ENCODE data around the gene U2SURP. TPM values are rescaled to one million over a fixed set of nuclear protein-coding genes. Genes with fewer than 3 reads are reported as not detected.

The U2SURP gene
- total RNA-seq, 1 experiment from 2014 or later, result 125 TPM

GRCh38 chr3:143090976-143091837 lies 89.8 kb downstream of the U2SURP start:
- Mint-ChIP-seq H3K36me3 (ENCODE audit: insufficient read depth, unreplicated experiment) (no peaks in the 10 kb centered on the region), H3K4me1 (ENCODE audit: low read depth, unreplicated experiment) (no peaks in the 10 kb centered on the region), H3K9me3 (ENCODE audit: unreplicated experiment) (no peaks in the 10 kb centered on the region), H3K27me3 (ENCODE audit: insufficient read depth, unreplicated experiment) (peaks cover 6% of the 10 kb centered on the region), H3K27ac (ENCODE audit: unreplicated experiment) (no peak overlapping the region), H3K4me3 (ENCODE audit: unreplicated experiment) (no peak overlapping the region)
- POLR2A ChIA-PET, result no interaction called here
- Histone ChIP-seq H3K9me3 (peaks cover under 1% of the 10 kb centered on the region; the same call in 1 of the 2 replicates), H3K4me1 (no peaks in the 10 kb centered on the region), H3K36me3 (ENCODE audit: control insufficient read depth, insufficient read depth, low read length) (no peaks in the 10 kb centered on the region), H3K27me3 (replicated peaks; ENCODE audit: control insufficient read depth, insufficient read depth, low read length) (no peaks in the 10 kb centered on the region), H3K4me3 (ENCODE audit: low read depth, low read length) (no peak overlapping the region)
- BruUV-seq (replicated peaks), result no TSS peak
- TF ChIP-seq CTCF (IDR thresholded peaks at IDR 0.05; ENCODE audit: insufficient read depth in 1 of 2, low read depth in 1 of 2, low read length in 1 of 2, severe bottlenecking in 1 of 2, unreplicated experiment in 1 of 2), result no peak
- intact Hi-C loops (cut with micrococcal nuclease; ENCODE audit: unreplicated experiment), result no loop called here
- CTCF ChIA-PET, result no interaction called here
- no peak for DNase-seq

DNA sequence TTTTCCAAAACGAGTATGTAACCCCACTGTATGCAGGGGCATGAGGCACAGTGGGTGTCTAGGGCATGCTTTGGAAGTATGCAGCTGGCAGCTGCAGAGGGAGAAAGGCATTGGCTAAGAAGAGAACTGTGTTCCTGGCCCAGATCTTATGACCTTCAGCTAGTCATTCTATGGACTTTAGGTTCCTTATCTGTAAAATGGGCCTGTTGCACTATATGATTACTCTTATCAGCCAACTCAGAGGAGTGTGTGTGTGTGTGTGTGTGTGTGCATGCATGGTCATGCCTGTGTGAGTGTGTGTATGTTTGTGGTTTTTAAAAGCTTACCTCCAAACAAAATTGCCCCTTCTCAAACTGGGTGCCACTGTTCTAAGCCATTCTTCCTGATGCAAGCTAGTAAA lies 90.8 kb downstream of the U2SURP start:
- ChIA-PET CTCF (no interaction called here), POLR2A (no interaction called here)
- BruUV-seq (replicated peaks), result no TSS peak
- no peaks in the 10 kb centered on the region for H3K36me3 Mint-ChIP-seq (ENCODE audit: insufficient read depth, unreplicated experiment)
- H3K27me3 ChIP-seq (replicated peaks; ENCODE audit: control insufficient read depth, insufficient read depth, low read length), result no peaks in the 10 kb centered on the region
- H3K36me3 ChIP-seq (ENCODE audit: control insufficient read depth, insufficient read depth, low read length), result no peaks in the 10 kb centered on the region
- no peaks in the 10 kb centered on the region for H3K9me3 Mint-ChIP-seq (ENCODE audit: unreplicated experiment)
- H3K4me1 ChIP-seq, result no peaks in the 10 kb centered on the region
- peaks cover 6% of the 10 kb centered on the region for H3K27me3 Mint-ChIP-seq (ENCODE audit: insufficient read depth, unreplicated experiment)
- no peak for DNase-seq
- intact Hi-C loops (cut with micrococcal nuclease; ENCODE audit: unreplicated experiment), result no loop called here
- no peak for TF ChIP-seq CTCF (IDR thresholded peaks at IDR 0.05; ENCODE audit: insufficient read depth in 1 of 2, low read depth in 1 of 2, low read length in 1 of 2, severe bottlenecking in 1 of 2, unreplicated experiment in 1 of 2)
- H3K4me1 Mint-ChIP-seq (ENCODE audit: low read depth, unreplicated experiment), result no peaks in the 10 kb centered on the region
- H3K27ac Mint-ChIP-seq (ENCODE audit: unreplicated experiment), result no peak overlapping the region
- no peak overlapping the region for H3K4me3 ChIP-seq (ENCODE audit: low read depth, low read length)
- H3K9me3 ChIP-seq, result peaks cover 4% of the 10 kb centered on the region; the same call in 1 of the 2 replicates
- no peak overlapping the region for H3K4me3 Mint-ChIP-seq (ENCODE audit: unreplicated experiment)

- BruUV-seq (replicated peaks), result no TSS peak
- Histone ChIP-seq H3K36me3 (ENCODE audit: control insufficient read depth, insufficient read depth, low read length) (no peaks in the 10 kb centered on the region), H3K9me3 (peaks cover 6% of the 10 kb centered on the region; the same call in 1 of the 2 replicates), H3K4me1 (no peaks in the 10 kb centered on the region), H3K4me3 (ENCODE audit: low read depth, low read length) (no peak overlapping the region), H3K27me3 (replicated peaks; ENCODE audit: control insufficient read depth, insufficient read depth, low read length) (no peaks in the 10 kb centered on the region)
- DNase-seq, result no peak
- Mint-ChIP-seq H3K4me3 (ENCODE audit: unreplicated experiment) (no peak overlapping the region), H3K4me1 (ENCODE audit: low read depth, unreplicated experiment) (no peaks in the 10 kb centered on the region), H3K27ac (ENCODE audit: unreplicated experiment) (no peak overlapping the region), H3K36me3 (ENCODE audit: insufficient read depth, unreplicated experiment) (no peaks in the 10 kb centered on the region), H3K9me3 (ENCODE audit: unreplicated experiment) (no peaks in the 10 kb centered on the region), H3K27me3 (ENCODE audit: insufficient read depth, unreplicated experiment) (peaks cover under 1% of the 10 kb centered on the region)
- intact Hi-C loops (cut with micrococcal nuclease; ENCODE audit: unreplicated experiment), result no loop called here
- CTCF ChIA-PET, result no interaction called here
- TF ChIP-seq CTCF (IDR thresholded peaks at IDR 0.05; ENCODE audit: insufficient read depth in 1 of 2, low read depth in 1 of 2, low read length in 1 of 2, severe bottlenecking in 1 of 2, unreplicated experiment in 1 of 2), result no peak
- POLR2A ChIA-PET, result no interaction called here
Measured at GRCh38 chr3:143095813-143096212, 94.4 kb downstream of the U2SURP start.

All from Caco-2 (cell line).